A549 (cell line): ENCODE results near the gene RBM3. TPM values are rescaled to one million over a fixed set of nuclear protein-coding genes. Genes with fewer than 3 reads are reported as not detected.
"Not testable (repeated sequence)": the region's sequence is repeated elsewhere in the genome, so short reads cannot be mapped to it uniquely, and the experiment has no call there.

ENCODE experiments used
- ATAC-seq, 2 experiments: fragments of 200-7000 bp in 1 of 2; fragments of >200 bp in 1 of 2; cut with Nextera tagmentation in 1 of 2; cut with Tn5 transposase in 1 of 2; 3 replicates each; pipeline versions ENCODE4 v1.8.0 to v1.9.1; 2018 to 2020; ENCODE audit warnings: mild to moderate bottlenecking in 1 of 2, moderate library complexity in 1 of 2
- CTCF ChIA-PET: fragments of 300-600 bp; sonication (Branson Sonifier 250); formaldehyde crosslinking; extraction: SDS; loops from one replicate; lab custom pipeline; 2021; ENCODE audit warnings: antibody characterized with exemption, inconsistent platforms; lab: Yijun Ruan, JAX
- POLR2A ChIA-PET: fragments of 350-600 bp; formaldehyde crosslinking; extraction: SDS; loops from one replicate; lab custom pipeline; 2021; ENCODE audit warnings: antibody characterized with exemption, inconsistent platforms; lab: Yijun Ruan, JAX
- DNase-seq, 2 experiments: peaks; one replicate each; pipeline versions ENCODE4 v3.0.0 to v3.0.0-alpha.2; 2011 to 2016; ENCODE audit warnings: low read depth in 1 of 2, low spot score in 1 of 2
- FAIRE-seq: peaks from 2 replicates; lab custom pipeline; 2011; peaks lifted over from hg19 to GRCh38; lab: Jason Lieb, UNC
- H3K27ac ChIP-seq, 2 experiments: fragments of >200 bp; sonication (Bioruptor Twin); formaldehyde crosslinking; 3 replicates each; pipeline ENCODE4 v1.5.1; 2016 to 2017
- H3K4me1 ChIP-seq: fragments of >200 bp; sonication (Bioruptor Twin); formaldehyde crosslinking; 3 replicates; pipeline ENCODE4 v1.6.1; 2016
- H3K4me2 ChIP-seq: fragments of >200 bp; sonication (Bioruptor Twin); formaldehyde crosslinking; 3 replicates; pipeline ENCODE4 v1.6.1; 2016
- H3K4me3 ChIP-seq: fragments of >200 bp; sonication (Bioruptor Twin); formaldehyde crosslinking; 3 replicates; pipeline ENCODE4 v1.5.1; 2016
- H3K9me3 ChIP-seq: fragments of >200 bp; sonication (Bioruptor Twin); formaldehyde crosslinking; 3 replicates; pipeline ENCODE4 v1.6.1; 2016
- BCL3 ChIP-seq: fragments of >200 bp; sonication (Bioruptor Twin); formaldehyde crosslinking; IDR thresholded peaks from 3 replicates; pipeline ENCODE4 v1.6.1; 2016
- BHLHE40 ChIP-seq: IDR thresholded peaks from 2 replicates; pipeline ENCODE4 v1.6.1; 2012; ENCODE audit warnings: low read depth, low read length, inconsistent platforms
- CBX8 ChIP-seq: fragments of 200-600 bp; sonication (generic); IDR thresholded peaks from 2 replicates; pipeline ENCODE4 v1.6.1; 2016
- CEBPB ChIP-seq, 2 experiments: fragments of >200 bp in 1 of 2; sonication (Bioruptor Twin) in 1 of 2; formaldehyde crosslinking in 1 of 2; IDR thresholded peaks; 2 replicates each; pipeline ENCODE4 v1.6.1; 2012 to 2016
- CHD2 ChIP-seq: fragments of 150-350 bp; IDR thresholded peaks from 2 replicates; pipeline ENCODE4 v1.6.1; 2014; ENCODE audit warnings: low read length; ENCODE audit not compliant: partially characterized antibody
- CHD4 ChIP-seq: fragments of 200-600 bp; sonication (generic); IDR thresholded peaks from 2 replicates; pipeline ENCODE4 v1.6.1; 2016; ENCODE audit warnings: antibody characterized with exemption, mild to moderate bottlenecking, borderline replicate concordance
- EHF ChIP-seq: fragments of 250-450 bp; sonication (Bioruptor Pico); IDR thresholded peaks from 2 replicates; pipeline ENCODE4 v1.5.0; 2020; ENCODE audit warnings: mild to moderate bottlenecking
- EHMT2 ChIP-seq: fragments of 200-600 bp; sonication (generic); IDR thresholded peaks from 2 replicates; pipeline ENCODE4 v1.6.1; 2016; ENCODE audit warnings: antibody characterized with exemption, low read depth, mild to moderate bottlenecking, moderate library complexity
- ESRRA ChIP-seq: fragments of 150-350 bp; IDR thresholded peaks from 2 replicates; pipeline ENCODE4 v1.6.1; 2014; ENCODE audit warnings: mild to moderate bottlenecking, low read length, borderline replicate concordance
- GATA3 ChIP-seq: IDR thresholded peaks from 2 replicates; pipeline ENCODE4 v1.6.1; 2012; ENCODE audit warnings: borderline replicate concordance
- HMGXB4 ChIP-seq: fragments of 250-450 bp; sonication (Bioruptor Pico); IDR thresholded peaks from 2 replicates; pipeline ENCODE4 v1.5.0; 2021; ENCODE audit warnings: mild to moderate bottlenecking, moderate library complexity, borderline replicate concordance
- KDM5A ChIP-seq: fragments of 200-600 bp; sonication (generic); IDR thresholded peaks from 2 replicates; pipeline ENCODE4 v1.6.1; 2016; ENCODE audit warnings: antibody characterized with exemption, mild to moderate bottlenecking
- MAX ChIP-seq: IDR thresholded peaks from 2 replicates; pipeline ENCODE4 v1.6.1; 2012
- MYC ChIP-seq: IDR thresholded peaks from 2 replicates; pipeline ENCODE4 v1.6.1; 2012; ENCODE audit warnings: mild to moderate bottlenecking, inconsistent platforms, low read length, improper control_type of control experiment, borderline replicate concordance
- NFE2L2 ChIP-seq: fragments of 150-350 bp; conservative IDR thresholded peaks from 2 replicates; pipeline ENCODE4 v1.6.1; 2014; ENCODE audit warnings: low read length
- NPAS2 ChIP-seq: fragments of 250-450 bp; sonication (Bioruptor Pico); IDR thresholded peaks from 2 replicates; pipeline ENCODE4 v1.8.0; 2022; ENCODE audit warnings: mild to moderate bottlenecking, moderate library complexity, borderline replicate concordance
- NR3C1 ChIP-seq: fragments of >200 bp; sonication (Bioruptor Twin); formaldehyde crosslinking; IDR thresholded peaks from 3 replicates; pipeline ENCODE4 v1.6.1; 2017
- RAD21 ChIP-seq, 2 experiments: fragments of >200 bp in 1 of 2; sonication (Bioruptor Twin) in 1 of 2; formaldehyde crosslinking in 1 of 2; IDR thresholded peaks in 1 of 2; conservative IDR thresholded peaks in 1 of 2; 2 replicates in 1 of 2; 3 replicates in 1 of 2; pipeline ENCODE4 v1.6.1; 2012 to 2018; ENCODE audit warnings: inconsistent platforms in 1 of 2
- RCOR1 ChIP-seq: fragments of 150-350 bp; IDR thresholded peaks from 2 replicates; pipeline ENCODE4 v1.6.1; 2014; ENCODE audit warnings: antibody characterized with exemption, low read length, low read depth
- SREBF2 ChIP-seq: fragments of 450-650 bp; IDR thresholded peaks from 2 replicates; pipeline ENCODE4 v1.6.1; 2014; ENCODE audit warnings: mild to moderate bottlenecking, moderate library complexity
- TFCP2L1 ChIP-seq: fragments of 250-450 bp; sonication (Bioruptor Pico); IDR thresholded peaks from 2 replicates; pipeline ENCODE4 v1.5.0; 2021; ENCODE audit warnings: mild to moderate bottlenecking
- WGBS: methylation state at CpG from one replicate; pipeline ENCODE4 v1.1.6; 2017; ENCODE audit errors: missing lambda C conversion rate; 5-methylcytosine and 5-hydroxymethylcytosine counted together
- polyA plus RNA-seq, 4 experiments: library from polyadenylated mRNA; depleted of rRNA in 3 of 4; stranded (reverse); fragments of >200 nt; fragmentation: RNase III in 1 of 4; extraction: RNeasy Plus Mini Kit Qiagen cat#74134 plus additional on column Dnase treatment in 1 of 4; gene quantifications; 2 replicates in 3 of 4; 3 replicates in 1 of 4; pipeline ENCODE4 v1.2.3, GENCODE V29; 2011 to 2017

Gene RBM3
- polyA plus RNA-seq, 2 of the 4 experiments (the other 2 are of a cell fraction) = 337 to 353 TPM

- Histone ChIP-seq H3K4me1 (peaks cover 9% of the 10 kb centered on the region), H3K4me3 (peak overlapping the region; percentile 83), H3K4me2 (peak overlapping the region; percentile 95), H3K27ac (peak overlapping the region; percentile 85 to 93; a peak in 3 of 6 replicates), H3K9me3 (no peaks in the 10 kb centered on the region)
- ATAC-seq = no peak
- TF ChIP-seq KDM5A (no peak), SREBF2 (no peak), NR3C1 (no peak), RAD21 (conservative IDR thresholded peaks at IDR 0.05 in 1 of 2, IDR thresholded peaks at IDR 0.05 in 1 of 2) (no peak), EHF (CRISPR knock-in tag) (no peak), CEBPB (IDR thresholded peaks at IDR 0.05) (no peak), BCL3 (no peak), BHLHE40 (no peak), EHMT2 (no peak), GATA3 (no peak), MYC (no peak), HMGXB4 (CRISPR knock-in tag) (no peak), RCOR1 (no peak), MAX (no peak), TFCP2L1 (CRISPR knock-in tag) (no peak), NFE2L2 (no peak), CHD4 (no peak), ESRRA (no peak)
- ChIA-PET POLR2A (interaction anchor here (0.6 to 1.6 kb wide), 3 partner anchors 9 to 1308 kb away, joined by 3 to 6 read pairs (median 5); partner anchors contain the start of gene USP11), CTCF (interaction anchor here (1.2 to 3.0 kb wide), 4 partner anchors 9 to 28 kb away, joined by 4 to 12 read pairs (median 6); no protein-coding TSS in a partner anchor)
- 87% methylated on average over 7 of the region's 7 CpGs for WGBS
- no peak for DNase-seq
- FAIRE-seq = no peak
Measured at GRCh38 chrX:48540480-48540879, 33.8 kb upstream of the RBM3 start.

- FAIRE-seq = no peak
- H3K4me3 ChIP-seq = no peak overlapping the region
- POLR2A ChIA-PET = no interaction called here
Measured at GRCh38 chrX:48541140-48541814, 33.0 kb upstream of the RBM3 start.

GRCh38 chrX:48548871-48549270 lies 25.4 kb upstream of the RBM3 start:
- Histone ChIP-seq H3K9me3 (no peaks in the 10 kb centered on the region), H3K4me3 (no peak overlapping the region), H3K4me1 (no peaks in the 10 kb centered on the region), H3K4me2 (no peak overlapping the region), H3K27ac (no peak overlapping the region)
- DNase-seq = no peak
- TF ChIP-seq CHD2 = no peak
- no peak for TF ChIP-seq TFCP2L1 (CRISPR knock-in tag)
- ChIA-PET POLR2A (interaction anchor here (1.2 to 2.0 kb wide), 2 partner anchors 9 to 25 kb away, joined by 3 to 6 read pairs; partner anchors contain the start of genes RBM3 and TBC1D25), CTCF (no interaction called here)
- WGBS = 88% methylated on average over 3 of the region's 3 CpGs
- FAIRE-seq = no peak
- no peak for ATAC-seq

More at GRCh38 chrX:48541140-48541814, 33.0 kb upstream of the RBM3 start:
- ATAC-seq (no peak), DNase-seq (no peak)
- Histone ChIP-seq H3K9me3 (no peaks in the 10 kb centered on the region), H3K4me1 (peaks cover 9% of the 10 kb centered on the region), H3K4me2 (peak overlapping the region; percentile 95; the same call in 2 of the 3 replicates), H3K27ac (no peak overlapping the region)
- TF ChIP-seq RCOR1 = no peak
- no peak for TF ChIP-seq CEBPB (IDR thresholded peaks at IDR 0.05)
- no peak for TF ChIP-seq NPAS2 (CRISPR knock-in tag)
- TF ChIP-seq CBX8 = no peak
- CTCF ChIA-PET = no interaction called here
- WGBS = 91% methylated on average over 10 of the region's 10 CpGs

GRCh38 chrX:48555731-48556325 lies 18.5 kb upstream of the RBM3 start:
- WGBS = 94% methylated on average over 9 of the region's 9 CpGs
- ATAC-seq, FAIRE-seq: not testable (repeated sequence)

More at GRCh38 chrX:48555731-48556325, 18.5 kb upstream of the RBM3 start:
- H3K27ac ChIP-seq, DNase-seq, H3K4me2 ChIP-seq, H3K4me3 ChIP-seq, CTCF ChIA-PET, H3K9me3 ChIP-seq, POLR2A ChIA-PET, H3K4me1 ChIP-seq: not testable (repeated sequence)
